ENCODE results near the gene PRELP.
"Not testable (repeated sequence)": the region's sequence is repeated elsewhere in the genome, so short reads cannot be mapped to it uniquely, and the experiment has no call there.

Gene PRELP

DNA sequence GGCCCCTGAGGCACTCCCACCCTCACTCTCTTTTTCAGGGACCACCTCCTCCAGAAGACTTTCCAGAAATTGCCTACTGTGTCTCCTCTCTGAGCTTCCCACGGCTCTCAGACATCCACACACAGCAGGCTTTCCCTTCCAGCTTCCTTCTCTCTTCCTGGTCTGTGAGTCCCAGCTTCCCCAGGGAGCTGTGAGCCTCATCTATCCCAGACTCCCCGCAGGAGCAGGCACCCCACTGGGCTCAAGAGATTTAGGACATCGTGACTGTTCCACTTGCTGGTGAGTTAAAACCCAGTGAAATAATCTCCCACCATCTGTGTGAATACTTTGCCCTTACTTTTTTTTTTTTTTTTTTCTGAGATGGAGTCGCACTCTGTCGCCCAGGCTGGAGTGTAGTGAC, 22.0 kb upstream of the PRELP start:
- DNase-seq (ENCODE audit: low read depth in 2 of 2) = no peak

GRCh38 chr1:203454986-203455471, 20.6 kb upstream of the PRELP start:
- DNase-seq (ENCODE audit: low read depth in 2 of 2) = no peak

DNA sequence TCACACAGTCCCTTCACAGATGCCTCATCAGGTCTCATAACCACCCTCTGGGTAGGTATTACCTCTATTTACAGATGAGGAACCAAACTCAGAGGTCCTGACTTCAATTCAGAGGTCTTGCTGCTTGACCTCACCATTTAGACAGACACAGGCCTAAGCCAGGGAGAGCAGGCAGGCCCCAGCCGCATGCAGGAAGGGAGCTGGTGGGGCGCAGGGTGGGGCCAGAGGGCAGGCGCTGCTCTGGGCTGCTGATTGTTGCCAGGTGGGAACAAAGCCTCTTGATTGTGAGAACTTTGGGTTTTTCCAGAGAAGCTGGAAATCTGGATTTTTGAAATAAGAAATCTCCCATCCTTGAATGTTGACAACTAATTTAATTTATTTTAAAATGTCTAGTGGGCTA, 19.9 kb upstream of the PRELP start:
- no peak for DNase-seq (ENCODE audit: low read depth in 2 of 2)

DNA sequence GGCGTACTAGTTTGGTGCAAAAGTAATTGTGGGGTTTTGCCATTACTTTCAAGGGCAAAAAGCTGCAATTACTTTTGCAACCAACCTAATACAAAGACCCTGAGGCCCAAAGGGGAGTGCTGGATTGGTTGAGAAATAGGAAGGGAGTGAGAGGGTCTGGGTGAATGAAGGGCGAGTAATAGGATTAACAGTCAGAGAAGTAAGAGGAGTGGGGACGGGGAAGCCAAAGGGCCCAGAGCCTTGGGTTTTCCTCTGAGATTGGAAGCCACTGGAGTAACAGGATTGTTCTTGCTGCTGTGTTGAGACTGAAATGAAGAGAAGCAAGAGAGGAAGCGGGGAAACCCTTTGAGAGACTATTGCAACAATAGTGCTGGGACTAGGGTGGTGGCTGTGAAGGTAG, 19.0 kb upstream of the PRELP start:
- DNase-seq (ENCODE audit: low read depth in 2 of 2) = no peak

DNA sequence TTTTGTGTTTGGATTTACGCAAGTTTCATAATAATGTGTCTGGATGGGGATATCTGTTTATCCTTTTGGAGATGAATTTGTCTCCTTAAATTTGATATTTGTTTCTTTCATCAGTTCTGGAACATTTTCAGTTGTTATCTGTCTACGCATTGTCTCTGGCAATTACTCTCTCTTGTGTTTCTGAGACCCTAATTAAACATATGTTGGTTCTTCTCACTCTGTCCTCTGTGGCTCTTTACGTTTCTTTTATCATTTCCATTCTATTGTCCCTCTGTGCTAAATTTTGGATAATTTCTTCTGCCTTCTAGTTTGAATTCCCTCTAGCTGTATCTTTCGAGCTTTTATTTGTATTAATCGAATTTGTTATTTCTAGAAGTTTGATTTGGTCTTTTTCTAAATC, 17.5 kb upstream of the PRELP start:
- DNase-seq (ENCODE audit: low read depth in 2 of 2) = no peak

GRCh38 chr1:203459671-203460201, 15.9 kb upstream of the PRELP start:
- DNase-seq (ENCODE audit: low read depth in 2 of 2) = no peak

GRCh38 chr1:203461717-203462116, 13.9 kb upstream of the PRELP start:
- no peak for DNase-seq (ENCODE audit: low read depth in 2 of 2)

- no peak for DNase-seq (ENCODE audit: low read depth in 2 of 2)
Measured at GRCh38 chr1:203462143-203462542, 13.5 kb upstream of the PRELP start.

DNA sequence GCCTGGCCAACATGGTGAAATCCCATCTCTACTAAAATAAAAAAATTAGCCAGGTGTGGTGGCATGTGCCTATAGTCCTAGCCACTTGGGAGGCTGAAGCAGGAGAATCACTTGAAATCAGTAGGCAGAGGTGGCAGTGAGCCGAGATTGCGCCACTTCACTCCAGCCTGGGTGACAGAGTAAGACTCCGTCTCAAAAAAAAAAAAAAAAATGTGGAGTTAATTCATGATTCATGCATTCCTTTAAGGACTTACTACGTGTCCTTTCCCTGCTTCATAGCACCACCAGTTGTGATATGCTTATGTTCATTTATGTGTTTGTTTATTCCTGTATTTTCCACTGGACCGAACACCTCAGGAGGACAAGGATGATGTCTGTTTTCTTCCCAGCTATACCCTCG, 12.7 kb upstream of the PRELP start:
- DNase-seq (ENCODE audit: low read depth in 2 of 2) = no peak

- DNase-seq (ENCODE audit: low read depth in 2 of 2) = no peak
Measured at GRCh38 chr1:203463469-203464062, 12.0 kb upstream of the PRELP start.

DNA sequence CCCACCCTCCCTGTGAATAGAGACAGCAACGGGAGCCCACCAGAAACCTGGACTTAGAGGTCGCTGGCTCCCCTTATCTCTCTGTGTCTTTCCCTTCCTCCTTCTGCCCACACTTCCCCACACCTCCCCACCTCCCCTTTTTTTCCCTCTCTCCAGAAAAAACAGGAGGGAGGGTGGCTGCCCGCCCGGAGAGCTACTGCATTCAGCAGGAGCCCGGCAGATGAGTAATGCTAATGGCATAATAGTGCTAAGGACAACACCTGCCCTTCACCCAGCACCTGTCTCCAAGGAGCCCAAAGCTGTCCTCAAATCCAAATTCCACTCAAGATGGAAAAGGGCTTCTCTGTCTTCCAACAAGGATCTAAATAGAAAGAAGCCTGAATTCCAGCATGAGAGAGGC, 11.4 kb upstream of the PRELP start:
- DNase-seq (ENCODE audit: low read depth in 2 of 2) = no peak

DNA sequence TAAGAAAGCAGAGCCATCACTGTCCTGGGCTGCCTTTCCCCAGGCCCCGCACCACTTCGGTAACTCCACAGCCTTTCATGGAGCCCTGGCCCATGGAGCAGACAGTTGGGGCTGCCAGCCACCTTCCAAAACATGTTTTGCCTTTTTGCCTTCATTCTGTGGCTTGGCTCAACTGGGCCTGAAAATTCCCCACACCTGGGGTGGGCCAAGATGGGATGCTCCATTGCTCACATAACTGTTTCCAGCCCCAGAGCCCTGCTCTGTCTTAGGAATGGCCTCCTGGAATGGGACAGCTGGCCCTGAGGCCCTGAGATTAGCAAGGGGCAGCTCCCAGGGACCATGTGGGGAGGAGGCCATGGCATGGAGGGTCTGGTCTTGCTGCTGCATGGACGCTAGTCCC, 10.9 kb upstream of the PRELP start:
- no peak for DNase-seq (ENCODE audit: low read depth in 2 of 2)

DNA sequence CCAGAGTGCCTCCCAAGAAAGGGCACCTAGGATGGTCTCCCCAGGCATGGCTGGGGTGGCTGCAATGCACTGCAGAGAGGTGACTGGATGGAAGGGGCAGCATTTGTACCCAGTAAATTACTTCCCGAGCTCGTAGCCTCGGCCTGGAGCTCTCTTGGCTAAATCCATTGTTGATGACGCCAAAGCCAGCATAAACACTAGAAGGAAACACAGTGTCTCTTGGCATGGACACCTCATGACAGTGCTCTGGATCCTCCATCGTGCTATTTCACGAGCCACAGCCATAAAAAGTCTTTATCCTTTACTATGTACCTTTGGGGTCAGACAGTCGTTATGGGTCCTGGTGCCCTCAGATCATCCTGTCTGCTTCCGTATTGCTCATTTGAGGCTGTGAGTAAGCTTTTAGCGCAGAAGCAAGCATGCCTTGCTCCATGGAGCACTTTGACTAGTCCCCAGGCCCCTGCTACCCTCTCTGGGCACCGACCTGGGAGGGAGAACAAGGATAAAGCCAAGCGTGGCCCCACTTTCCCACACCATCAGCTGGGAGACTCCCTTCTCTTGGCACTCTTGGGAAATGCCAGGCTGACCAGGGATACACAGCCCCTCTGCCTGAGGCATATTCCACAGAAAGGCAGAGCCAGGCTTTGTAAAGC, 10.3 kb upstream of the PRELP start:
- DNase-seq (ENCODE audit: low read depth in 2 of 2) = no peak

- no peak for DNase-seq (ENCODE audit: low read depth in 2 of 2)
Measured at GRCh38 chr1:203465948-203466347, 9.7 kb upstream of the PRELP start.

GRCh38 chr1:203466906-203467549, 8.6 kb upstream of the PRELP start:
- DNase-seq (ENCODE audit: low read depth in 2 of 2) = not testable (repeated sequence)

GRCh38 chr1:203467550-203467921, 8.1 kb upstream of the PRELP start:
- no peak for DNase-seq (ENCODE audit: low read depth in 2 of 2)

DNA sequence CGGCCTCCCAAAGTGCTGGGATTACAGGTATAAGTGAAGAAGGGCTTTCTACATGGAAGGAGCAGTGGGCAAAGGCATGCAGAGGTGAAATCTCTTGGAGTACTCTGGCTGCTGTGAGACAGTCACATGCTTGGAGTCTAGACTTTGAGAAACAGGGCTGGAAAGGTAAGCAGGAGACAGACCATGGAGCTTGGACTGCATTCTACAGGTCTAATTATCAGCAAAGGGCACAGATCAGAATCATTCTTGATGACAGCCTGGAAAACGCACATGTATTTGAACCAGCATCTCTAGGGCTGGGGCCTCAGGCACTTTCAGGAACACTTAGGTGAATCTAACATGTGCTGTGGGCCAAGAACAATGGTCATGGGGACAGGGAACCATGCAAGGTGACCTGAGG, 7.3 kb upstream of the PRELP start:
- no peak for DNase-seq (ENCODE audit: low read depth in 2 of 2)

DNA sequence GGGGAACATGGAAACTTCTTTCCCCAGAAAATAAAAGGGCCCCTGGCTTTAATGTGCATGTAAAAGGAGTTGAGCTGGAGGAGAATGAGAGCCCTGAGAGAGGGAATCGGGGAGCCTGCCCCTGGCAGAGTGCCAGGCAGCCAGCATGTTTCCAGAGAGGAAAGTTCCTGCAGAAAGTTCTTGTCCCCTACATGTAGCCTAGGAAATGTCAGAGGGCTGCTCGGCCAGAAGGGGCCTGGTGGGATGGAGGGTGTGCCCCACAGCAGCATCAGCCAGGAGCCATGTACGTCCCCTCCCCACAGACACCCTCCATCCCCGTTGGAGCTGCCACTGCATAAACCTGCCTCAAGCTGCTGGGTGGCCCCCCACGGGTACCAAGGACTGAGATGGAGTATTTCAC, 5.4 kb upstream of the PRELP start:
- no peak for DNase-seq (ENCODE audit: low read depth in 2 of 2)

DNA sequence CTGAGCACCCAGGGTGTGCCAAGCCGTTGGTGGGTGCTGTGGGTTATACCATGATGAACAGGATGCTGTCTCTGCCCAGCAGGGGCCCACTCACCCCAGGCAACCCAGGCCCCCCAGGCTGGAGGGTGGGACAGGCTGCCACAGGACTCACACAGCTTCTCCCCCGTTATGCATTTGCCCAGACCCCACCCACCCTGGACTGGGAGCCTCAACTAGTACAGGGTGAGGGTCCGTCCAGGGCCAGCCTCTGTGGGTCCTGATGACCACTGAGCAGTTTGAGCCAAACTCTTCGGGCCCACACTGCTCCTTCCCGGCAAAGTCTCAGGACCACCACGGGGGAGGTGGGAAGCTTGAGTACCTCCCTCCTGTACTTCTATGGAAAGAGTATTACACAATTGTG, 3.8 kb upstream of the PRELP start:
- no peak for DNase-seq (ENCODE audit: low read depth in 2 of 2)

DNA sequence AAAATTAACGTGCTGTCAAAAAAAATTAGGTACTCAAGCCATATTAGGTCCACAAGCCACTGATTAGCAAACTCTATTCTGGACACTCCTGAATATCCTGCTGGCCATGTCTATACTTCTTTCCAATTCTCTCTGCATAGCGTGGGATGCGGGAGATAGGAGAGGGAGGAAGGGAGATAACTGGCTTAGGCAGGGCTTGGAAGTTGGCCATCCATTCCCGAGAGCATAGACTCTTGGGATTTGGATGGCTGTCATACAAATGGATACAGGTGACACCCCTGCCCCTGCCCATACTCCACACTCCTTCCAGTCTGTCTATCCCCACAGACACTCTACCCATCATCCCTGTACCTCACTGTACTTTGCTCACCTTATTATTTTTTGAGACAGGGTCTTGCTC, 2.3 kb upstream of the PRELP start:
- DNase-seq (ENCODE audit: low read depth in 2 of 2) = no peak

GRCh38 chr1:203473781-203474305, 1.8 kb upstream of the PRELP start:
- no peak for DNase-seq (ENCODE audit: low read depth in 2 of 2)

GRCh38 chr1:203476216-203476814, 709 bp downstream of the PRELP start:
- DNase-seq (ENCODE audit: low read depth in 2 of 2) = no peak

DNA sequence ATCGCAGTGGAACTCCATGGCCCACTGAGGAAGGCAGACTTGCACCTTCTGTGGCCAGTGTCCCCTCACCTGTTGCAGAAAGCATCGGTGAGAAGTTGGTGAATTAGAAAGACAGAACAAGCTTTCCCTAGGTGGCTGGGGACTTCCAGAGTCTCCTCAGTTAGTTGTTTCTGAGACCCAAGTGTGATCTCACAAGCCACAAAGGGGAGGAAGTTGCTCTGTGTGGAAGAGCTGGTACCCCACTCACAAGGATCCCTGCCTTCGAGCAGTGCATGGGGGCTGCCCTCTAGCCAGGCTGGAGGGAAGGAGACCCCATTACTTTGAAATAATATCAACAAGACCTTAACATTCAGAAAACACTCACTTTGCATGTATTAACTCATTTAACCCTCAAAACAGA, 2.1 kb downstream of the PRELP start:
- no peak for DNase-seq (ENCODE audit: low read depth in 2 of 2)
